Vagina (tissue), 2 donors: Measurements from ENCODE around the gene OGDH.

Experiments
- POLR2A ChIP-seq, 2 donors: fragments of 450-650 bp; IDR thresholded peaks; one replicate each; pipeline ENCODE4 v1.6.1; 2017; ENCODE audit warnings: antibody characterized with exemption in 2 of 2, mild to moderate bottlenecking in 2 of 2, moderate library complexity in 2 of 2
- POLR2AphosphoS5 ChIP-seq, 2 donors: sonication (generic); formaldehyde crosslinking; IDR thresholded peaks; one replicate each; pipeline ENCODE4 v1.9.0; 2017; ENCODE audit warnings: antibody characterized with exemption in 2 of 2, mild to moderate bottlenecking in 2 of 2, low read depth in 1 of 2; ENCODE audit not compliant: insufficient read depth in 1 of 2
- TF ChIP-seq, protein P1 (sequence below), 3 experiments: fragments of 450-650 bp in 2 of 3; fragments of 200-600 bp in 1 of 3; sonication (generic) in 1 of 3; IDR thresholded peaks; one replicate each; pipeline ENCODE4 v1.5.1; 2017 to 2019; ENCODE audit warnings: antibody characterized with exemption in 3 of 3, mild to moderate bottlenecking in 2 of 3, moderate library complexity in 2 of 3

DNA sequence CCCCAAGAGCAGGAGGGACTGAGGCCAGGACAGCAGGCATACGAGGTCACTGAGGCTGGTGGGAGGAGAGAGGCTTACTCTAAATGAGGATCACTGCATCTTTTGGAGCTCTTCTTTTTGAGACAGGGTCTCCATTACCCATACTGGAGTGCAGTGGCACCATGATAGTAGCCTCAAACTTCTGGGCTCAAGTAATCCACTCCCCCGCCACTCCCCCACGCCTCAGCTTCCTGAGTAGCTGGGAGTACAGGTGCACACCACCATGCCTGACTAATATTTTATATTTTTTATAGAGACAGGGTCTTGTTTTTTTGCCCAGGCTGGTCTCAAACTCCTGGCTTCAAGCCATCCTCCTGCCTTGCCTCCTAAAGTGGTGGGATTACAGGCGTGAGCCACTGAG, 25.8 kb downstream of the OGDH start:
- TF ChIP-seq, protein P1, sequence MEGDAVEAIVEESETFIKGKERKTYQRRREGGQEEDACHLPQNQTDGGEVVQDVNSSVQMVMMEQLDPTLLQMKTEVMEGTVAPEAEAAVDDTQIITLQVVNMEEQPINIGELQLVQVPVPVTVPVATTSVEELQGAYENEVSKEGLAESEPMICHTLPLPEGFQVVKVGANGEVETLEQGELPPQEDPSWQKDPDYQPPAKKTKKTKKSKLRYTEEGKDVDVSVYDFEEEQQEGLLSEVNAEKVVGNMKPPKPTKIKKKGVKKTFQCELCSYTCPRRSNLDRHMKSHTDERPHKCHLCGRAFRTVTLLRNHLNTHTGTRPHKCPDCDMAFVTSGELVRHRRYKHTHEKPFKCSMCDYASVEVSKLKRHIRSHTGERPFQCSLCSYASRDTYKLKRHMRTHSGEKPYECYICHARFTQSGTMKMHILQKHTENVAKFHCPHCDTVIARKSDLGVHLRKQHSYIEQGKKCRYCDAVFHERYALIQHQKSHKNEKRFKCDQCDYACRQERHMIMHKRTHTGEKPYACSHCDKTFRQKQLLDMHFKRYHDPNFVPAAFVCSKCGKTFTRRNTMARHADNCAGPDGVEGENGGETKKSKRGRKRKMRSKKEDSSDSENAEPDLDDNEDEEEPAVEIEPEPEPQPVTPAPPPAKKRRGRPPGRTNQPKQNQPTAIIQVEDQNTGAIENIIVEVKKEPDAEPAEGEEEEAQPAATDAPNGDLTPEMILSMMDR (IDR thresholded peaks at IDR 0.05), result no peak
- TF ChIP-seq POLR2A (IDR thresholded peaks at IDR 0.05) (no peak), POLR2AphosphoS5 (IDR thresholded peaks at IDR 0.05; ENCODE audit: insufficient read depth in 1 of 2, low read depth in 1 of 2) (no peak)
